Endothelial cell of umbilical vein (primary cell): ENCODE results near the gene SPINK5. TPM values are rescaled to one million over a fixed set of nuclear protein-coding genes. Genes with fewer than 3 reads are reported as not detected.

Source experiments
- BruUV-seq: library from RNA; stranded (reverse); fragments of 400-500 nt; replicated peaks from 2 replicates; lab custom pipeline; 2021; lab: Mats Ljungman, UMichigan
- CTCF ChIA-PET: fragments of 300-600, 350-600 bp; sonication (Branson Sonifier 250); formaldehyde crosslinking; loops from one replicate; lab custom pipeline; 2021; ENCODE audit warnings: antibody characterized with exemption, inconsistent platforms; lab: Charles Lee
- POLR2A ChIA-PET: fragments of 300-600, 350-600 bp; sonication (Branson Sonifier 250); formaldehyde crosslinking; loops from one replicate; lab custom pipeline; 2021; ENCODE audit warnings: antibody characterized with exemption, inconsistent platforms; lab: Charles Lee
- DNase-seq: peaks from one replicate; pipeline ENCODE4 v3.0.0-alpha.2; 2011; ENCODE audit warnings: low read depth, low spot score
- FAIRE-seq: peaks from 2 replicates; lab custom pipeline; 2011; peaks lifted over from hg19 to GRCh38; lab: Jason Lieb, UNC
- H2AFZ ChIP-seq: 2 replicates; pipeline ENCODE4 v1.6.0; 2012; ENCODE audit warnings: low read depth, low read length, control low read depth, inconsistent platforms
- H3K27ac ChIP-seq: 2 replicates; pipeline ENCODE4 v1.5.1; 2011; ENCODE audit warnings: low read depth, mild to moderate bottlenecking, control low read depth, low read length, moderate library complexity; ENCODE audit not compliant: insufficient read depth
- H3K27me3 ChIP-seq, 2 experiments: 2 replicates each; pipeline versions ENCODE4 v1.6.0 to v1.6.1; 2011; ENCODE audit warnings: low read length in 2 of 2, mixed read lengths in 1 of 2; ENCODE audit not compliant: control insufficient read depth in 2 of 2, insufficient read depth in 2 of 2
- H3K36me3 ChIP-seq, 2 experiments: 2 replicates in 1 of 2; 3 replicates in 1 of 2; pipeline ENCODE4 v1.5.1; 2011; ENCODE audit warnings: low read length in 2 of 2, mild to moderate bottlenecking in 1 of 2, moderate library complexity in 1 of 2; ENCODE audit not compliant: control insufficient read depth in 2 of 2, insufficient read depth in 2 of 2; ENCODE audit errors: extremely low read depth in 1 of 2
- H3K4me1 ChIP-seq: 3 replicates; pipeline ENCODE4 v1.5.1; 2011; ENCODE audit warnings: mild to moderate bottlenecking, low read length; ENCODE audit not compliant: control insufficient read depth, insufficient read depth; ENCODE audit errors: extremely low read depth
- H3K4me2 ChIP-seq: 2 replicates; pipeline ENCODE4 v1.6.1; 2011; ENCODE audit warnings: low read length, control low read depth, mixed read lengths; ENCODE audit not compliant: insufficient read depth
- H3K4me3 ChIP-seq, 3 experiments: fragments of 200-600 bp in 1 of 3; sonication (generic), shearing (Covaris generic) in 1 of 3; replicated peaks in 1 of 3; 2 replicates each; pipeline ENCODE4 v1.5.1; 2011 to 2016; ENCODE audit warnings: control low read depth in 3 of 3, low read length in 3 of 3, mild to moderate bottlenecking in 2 of 3, inconsistent platforms in 1 of 3, low read depth in 1 of 3, moderate library complexity in 1 of 3; ENCODE audit not compliant: insufficient read depth in 1 of 3
- H3K79me2 ChIP-seq: 2 replicates; pipeline ENCODE4 v1.6.0; 2012; ENCODE audit warnings: low read length, inconsistent platforms; ENCODE audit not compliant: control insufficient read depth, insufficient read depth
- H3K9ac ChIP-seq: replicated peaks from 2 replicates; pipeline ENCODE3; 2011; ENCODE audit warnings: low read length, control low read depth; ENCODE audit not compliant: insufficient read depth; ENCODE audit errors: extremely low read depth
- H3K9me1 ChIP-seq: replicated peaks from 3 replicates; pipeline ENCODE4 v1.6.0; 2011; ENCODE audit warnings: mild to moderate bottlenecking, low read length; ENCODE audit not compliant: control insufficient read depth, insufficient read depth; ENCODE audit errors: extremely low read depth
- H3K9me3 ChIP-seq: replicated peaks from 2 replicates; pipeline ENCODE4 v1.5.1; 2012; ENCODE audit warnings: low read length, inconsistent platforms; ENCODE audit not compliant: control insufficient read depth, insufficient read depth
- H4K20me1 ChIP-seq: replicated peaks from 2 replicates; pipeline ENCODE3; 2011; ENCODE audit warnings: mild to moderate bottlenecking, low read length; ENCODE audit not compliant: control insufficient read depth, insufficient read depth; ENCODE audit errors: extremely low read depth
- EZH2 ChIP-seq: IDR thresholded peaks from 2 replicates; pipeline ENCODE4 v1.6.1; 2012; ENCODE audit warnings: borderline replicate concordance, low read depth, mild to moderate bottlenecking, moderate library complexity, low read length, inconsistent platforms; ENCODE audit not compliant: severe bottlenecking
- FOS ChIP-seq: IDR thresholded peaks from 2 replicates; pipeline ENCODE4 v1.6.1; 2011; ENCODE audit warnings: mild to moderate bottlenecking, low read length, moderate library complexity, borderline replicate concordance; ENCODE audit not compliant: insufficient read depth
- GATA2 ChIP-seq: IDR thresholded peaks from 2 replicates; pipeline ENCODE4 v1.7.0; 2011; ENCODE audit warnings: low read depth, mild to moderate bottlenecking, moderate library complexity, mixed read lengths, low read length; ENCODE audit not compliant: insufficient read length, insufficient read depth
- JUN ChIP-seq: IDR thresholded peaks from 2 replicates; pipeline ENCODE4 v1.6.1; 2011; ENCODE audit warnings: borderline replicate concordance, low read depth; ENCODE audit not compliant: insufficient read length, insufficient read depth
- MYC ChIP-seq: IDR thresholded peaks from one replicate; pipeline ENCODE4 v1.6.1; 2011; ENCODE audit warnings: mild to moderate bottlenecking, low read depth, low read length
- POLR2A ChIP-seq: IDR thresholded peaks from 2 replicates; pipeline ENCODE4 v1.6.1; 2012; ENCODE audit warnings: low read depth, mild to moderate bottlenecking, control low read depth, low read length
- POLR2AphosphoS5 ChIP-seq: IDR thresholded peaks from 2 replicates; pipeline ENCODE4 v1.6.1; 2012; ENCODE audit warnings: low read depth, mild to moderate bottlenecking, control low read depth, low read length, moderate library complexity; ENCODE audit not compliant: insufficient read depth
- dilution Hi-C: fragments of 300-500 bp; cut with MboI; formaldehyde crosslinking; loops from one replicate; pipeline ENCODE4 v1.15.0; 2019; ENCODE audit warnings: low sequenced_read_pairs; ENCODE audit not compliant: extremely low pct_ligation_motif_present
- intact Hi-C: fragments of 100-400 bp; cut with micrococcal nuclease; formaldehyde crosslinking; loops from one replicate; pipeline ENCODE4 v1.10.0; 2022
- polyA plus RNA-seq, 4 experiments: library from polyadenylated mRNA; depleted of rRNA in 3 of 4; stranded (reverse) in 3 of 4; unstranded in 1 of 4; fragments of >200 nt; gene quantifications; 2 replicates each; pipeline versions ENCODE4 v1.2.1 to v1.2.3, GENCODE V29; 2011 to 2012; ENCODE audit warnings: missing spikeins in 1 of 4
- total RNA-seq: library from RNA; stranded (reverse); gene quantifications from 2 replicates; pipeline ENCODE4 v1.2.3, GENCODE V29; 2021
- TF ChIP-seq, protein P1 (sequence below): IDR thresholded peaks from 2 replicates; pipeline ENCODE4 v1.6.1; 2011; ENCODE audit not compliant: insufficient read depth, insufficient read length
- TF ChIP-seq, protein P2 (sequence below), 2 donors: IDR thresholded peaks; 1 replicate in 1 of 2; 2 replicates in 1 of 2; pipeline ENCODE4 v1.5.1; 2011; ENCODE audit warnings: low read length in 2 of 2, mild to moderate bottlenecking in 2 of 2, moderate library complexity in 2 of 2, control low read depth in 1 of 2, inconsistent platforms in 1 of 2, low read depth in 1 of 2; ENCODE audit not compliant: insufficient read depth in 1 of 2; ENCODE audit errors: extremely low read depth in 1 of 2

The SPINK5 gene
- total and polyA plus RNA-seq, 2 donors (not counting 3 experiments of a cell fraction or from before 2014, with no cell fraction given), result 0.12 to 0.91 TPM

GRCh38 chr5:148151872-148152271, 88.1 kb downstream of the SPINK5 start:
- no peak for TF ChIP-seq POLR2A
- no peak for TF ChIP-seq POLR2AphosphoS5
- TF ChIP-seq, protein P1, sequence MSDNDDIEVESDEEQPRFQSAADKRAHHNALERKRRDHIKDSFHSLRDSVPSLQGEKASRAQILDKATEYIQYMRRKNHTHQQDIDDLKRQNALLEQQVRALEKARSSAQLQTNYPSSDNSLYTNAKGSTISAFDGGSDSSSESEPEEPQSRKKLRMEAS, result no peak
- TF ChIP-seq FOS, result no peak
- TF ChIP-seq MYC, result no peak
- TF ChIP-seq, protein P2, sequence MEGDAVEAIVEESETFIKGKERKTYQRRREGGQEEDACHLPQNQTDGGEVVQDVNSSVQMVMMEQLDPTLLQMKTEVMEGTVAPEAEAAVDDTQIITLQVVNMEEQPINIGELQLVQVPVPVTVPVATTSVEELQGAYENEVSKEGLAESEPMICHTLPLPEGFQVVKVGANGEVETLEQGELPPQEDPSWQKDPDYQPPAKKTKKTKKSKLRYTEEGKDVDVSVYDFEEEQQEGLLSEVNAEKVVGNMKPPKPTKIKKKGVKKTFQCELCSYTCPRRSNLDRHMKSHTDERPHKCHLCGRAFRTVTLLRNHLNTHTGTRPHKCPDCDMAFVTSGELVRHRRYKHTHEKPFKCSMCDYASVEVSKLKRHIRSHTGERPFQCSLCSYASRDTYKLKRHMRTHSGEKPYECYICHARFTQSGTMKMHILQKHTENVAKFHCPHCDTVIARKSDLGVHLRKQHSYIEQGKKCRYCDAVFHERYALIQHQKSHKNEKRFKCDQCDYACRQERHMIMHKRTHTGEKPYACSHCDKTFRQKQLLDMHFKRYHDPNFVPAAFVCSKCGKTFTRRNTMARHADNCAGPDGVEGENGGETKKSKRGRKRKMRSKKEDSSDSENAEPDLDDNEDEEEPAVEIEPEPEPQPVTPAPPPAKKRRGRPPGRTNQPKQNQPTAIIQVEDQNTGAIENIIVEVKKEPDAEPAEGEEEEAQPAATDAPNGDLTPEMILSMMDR (IDR thresholded peaks at IDR 0.05; ENCODE audit: extremely low read depth in 1 of 2, insufficient read depth in 1 of 2, low read depth in 1 of 2, low read length in 2 of 2), result no peak
- TF ChIP-seq JUN, result no peak
- TF ChIP-seq GATA2, result no peak
- no peak for TF ChIP-seq EZH2
- no peak overlapping the region for H2AFZ ChIP-seq
- H3K9me1 ChIP-seq, result no peaks in the 10 kb centered on the region
- H3K4me2 ChIP-seq, result no peak overlapping the region
- H3K27me3 ChIP-seq, result no peaks in the 10 kb centered on the region
- H3K27ac ChIP-seq, result no peak overlapping the region
- DNase-seq (peak; percentile 31), FAIRE-seq (peak; percentile 61)
- H4K20me1 ChIP-seq, result no peaks in the 10 kb centered on the region
- intact Hi-C loops, result no loop called here
- H3K4me3 ChIP-seq, result no peak overlapping the region
- BruUV-seq, result no TSS peak
- ChIA-PET CTCF (no interaction called here), POLR2A (no interaction called here)
- H3K4me1 ChIP-seq, result peaks cover 6% of the 10 kb centered on the region
- no peaks in the 10 kb centered on the region for H3K79me2 ChIP-seq
- H3K9ac ChIP-seq, result no peak overlapping the region
- dilution Hi-C loops, result no loop called here
- no peaks in the 10 kb centered on the region for H3K36me3 ChIP-seq
- no peaks in the 10 kb centered on the region for H3K9me3 ChIP-seq
